HFFc6 (cell line): ENCODE measurements around the gene SCYGR3. TPM values are rescaled to one million over a fixed set of nuclear protein-coding genes. Genes with fewer than 3 reads are reported as not detected.

Experiments used
- DNase-seq: peaks from one replicate; pipeline ENCODE4 v3.0.0-alpha.2; 2018
- H3K27ac Mint-ChIP-seq: 2 replicates; pipeline ENCODE4 v1.8.0; 2020; ENCODE audit warnings: mild to moderate bottlenecking, mixed read lengths
- H3K27me3 Mint-ChIP-seq: 2 replicates; pipeline ENCODE4 v1.8.0; 2021; ENCODE audit warnings: mild to moderate bottlenecking, moderate library complexity, mixed read lengths; ENCODE audit not compliant: insufficient read depth
- H3K36me3 Mint-ChIP-seq: 2 replicates; pipeline ENCODE4 v1.8.0; 2021; ENCODE audit warnings: low read depth, mixed read lengths
- H3K4me1 Mint-ChIP-seq: 2 replicates; pipeline ENCODE4 v1.8.0; 2020; ENCODE audit warnings: low read depth, mixed read lengths
- H3K4me3 Mint-ChIP-seq: 2 replicates; pipeline ENCODE4 v1.8.0; 2020; ENCODE audit warnings: mild to moderate bottlenecking, moderate library complexity, mixed read lengths
- H3K9me3 Mint-ChIP-seq: 2 replicates; pipeline ENCODE4 v1.8.0; 2020; ENCODE audit warnings: mild to moderate bottlenecking, mixed read lengths
- total RNA-seq, 6 experiments: library from RNA; stranded (reverse); fragmentation: NEBNext Ultra II Directional; extraction: Animal tissue kit (Norgen Biotek cat#: 25700); gene quantifications; 2 replicates in 1 of 6; 3 replicates in 5 of 6; pipeline ENCODE4 v1.2.3, GENCODE V29; 2021
- TF ChIP-seq, protein P1 (sequence below): fragments of 200-600 bp; sonication (generic); IDR thresholded peaks from 2 replicates; pipeline ENCODE4 v1.5.0; 2021; ENCODE audit warnings: antibody characterized with exemption, mild to moderate bottlenecking

The SCYGR3 gene
- total RNA-seq, 6 experiments from 2014 or later: not detected

DNA sequence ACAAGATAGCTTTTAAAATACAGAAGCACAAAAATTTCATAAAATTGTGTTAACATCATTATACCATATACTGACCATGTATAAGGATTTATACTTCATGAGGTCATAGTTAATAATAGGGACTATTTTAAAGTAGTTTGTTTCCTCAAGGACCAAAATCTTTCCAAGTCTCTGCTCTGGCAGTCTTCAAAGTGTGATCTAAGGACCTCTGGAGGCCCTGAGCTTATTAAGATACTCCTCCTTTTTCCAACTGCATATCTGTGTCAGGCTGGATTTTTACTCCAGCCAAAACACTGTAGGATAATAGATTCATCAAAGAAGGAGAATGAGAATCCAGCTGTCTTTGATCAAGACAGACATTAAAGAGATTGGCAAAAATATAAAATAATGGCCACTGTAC is 17.6 kb downstream of the SCYGR3 start:
- no peaks in the 10 kb centered on the region for H3K36me3 Mint-ChIP-seq
- no peaks in the 10 kb centered on the region for H3K9me3 Mint-ChIP-seq
- H3K4me3 Mint-ChIP-seq: no peak overlapping the region
- DNase-seq: no peak
- H3K4me1 Mint-ChIP-seq: peaks cover 5% of the 10 kb centered on the region; the same call in 1 of the 2 replicates
- TF ChIP-seq, protein P1, sequence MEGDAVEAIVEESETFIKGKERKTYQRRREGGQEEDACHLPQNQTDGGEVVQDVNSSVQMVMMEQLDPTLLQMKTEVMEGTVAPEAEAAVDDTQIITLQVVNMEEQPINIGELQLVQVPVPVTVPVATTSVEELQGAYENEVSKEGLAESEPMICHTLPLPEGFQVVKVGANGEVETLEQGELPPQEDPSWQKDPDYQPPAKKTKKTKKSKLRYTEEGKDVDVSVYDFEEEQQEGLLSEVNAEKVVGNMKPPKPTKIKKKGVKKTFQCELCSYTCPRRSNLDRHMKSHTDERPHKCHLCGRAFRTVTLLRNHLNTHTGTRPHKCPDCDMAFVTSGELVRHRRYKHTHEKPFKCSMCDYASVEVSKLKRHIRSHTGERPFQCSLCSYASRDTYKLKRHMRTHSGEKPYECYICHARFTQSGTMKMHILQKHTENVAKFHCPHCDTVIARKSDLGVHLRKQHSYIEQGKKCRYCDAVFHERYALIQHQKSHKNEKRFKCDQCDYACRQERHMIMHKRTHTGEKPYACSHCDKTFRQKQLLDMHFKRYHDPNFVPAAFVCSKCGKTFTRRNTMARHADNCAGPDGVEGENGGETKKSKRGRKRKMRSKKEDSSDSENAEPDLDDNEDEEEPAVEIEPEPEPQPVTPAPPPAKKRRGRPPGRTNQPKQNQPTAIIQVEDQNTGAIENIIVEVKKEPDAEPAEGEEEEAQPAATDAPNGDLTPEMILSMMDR: no peak
- H3K27ac Mint-ChIP-seq: no peak overlapping the region
- H3K27me3 Mint-ChIP-seq: peaks cover 4% of the 10 kb centered on the region; the same call in 1 of the 2 replicates

DNA sequence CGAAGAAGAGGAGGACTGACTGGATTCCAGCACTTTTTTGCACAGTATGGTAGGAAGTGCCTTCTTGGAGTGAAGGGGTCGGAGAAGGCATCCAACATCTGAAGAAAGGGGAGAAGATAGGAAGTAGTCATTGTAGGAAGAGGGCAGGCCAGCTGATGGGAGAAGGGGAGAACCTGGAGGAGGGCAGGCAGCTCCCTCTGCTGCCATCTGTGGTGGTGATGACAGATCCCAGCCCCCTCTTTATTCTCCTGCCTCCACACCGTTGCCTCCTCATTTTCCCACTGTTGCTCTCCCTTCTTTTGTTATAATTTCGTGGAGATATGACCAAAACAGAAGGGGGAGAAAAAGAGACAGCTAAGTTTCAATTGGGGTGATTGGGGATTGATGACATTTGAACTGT is 18.8 kb downstream of the SCYGR3 start:
- DNase-seq: no peak
- H3K4me3 Mint-ChIP-seq: no peak overlapping the region
- H3K36me3 Mint-ChIP-seq: no peaks in the 10 kb centered on the region
- peaks cover 3% of the 10 kb centered on the region for H3K27me3 Mint-ChIP-seq
- H3K27ac Mint-ChIP-seq: no peak overlapping the region
- H3K9me3 Mint-ChIP-seq: no peaks in the 10 kb centered on the region
- H3K4me1 Mint-ChIP-seq: peaks cover 5% of the 10 kb centered on the region; the same call in 1 of the 2 replicates
- TF ChIP-seq, protein P1: no peak

- Mint-ChIP-seq H3K4me1 (peaks cover 1% of the 10 kb centered on the region; the same call in 1 of the 2 replicates), H3K4me3 (no peak overlapping the region), H3K27me3 (peaks cover 3% of the 10 kb centered on the region), H3K27ac (no peak overlapping the region), H3K36me3 (no peaks in the 10 kb centered on the region), H3K9me3 (no peaks in the 10 kb centered on the region)
- TF ChIP-seq, protein P1: no peak
- DNase-seq: no peak
Measured at GRCh38 chr2:227592694-227593387, 21.8 kb downstream of the SCYGR3 start.

DNA sequence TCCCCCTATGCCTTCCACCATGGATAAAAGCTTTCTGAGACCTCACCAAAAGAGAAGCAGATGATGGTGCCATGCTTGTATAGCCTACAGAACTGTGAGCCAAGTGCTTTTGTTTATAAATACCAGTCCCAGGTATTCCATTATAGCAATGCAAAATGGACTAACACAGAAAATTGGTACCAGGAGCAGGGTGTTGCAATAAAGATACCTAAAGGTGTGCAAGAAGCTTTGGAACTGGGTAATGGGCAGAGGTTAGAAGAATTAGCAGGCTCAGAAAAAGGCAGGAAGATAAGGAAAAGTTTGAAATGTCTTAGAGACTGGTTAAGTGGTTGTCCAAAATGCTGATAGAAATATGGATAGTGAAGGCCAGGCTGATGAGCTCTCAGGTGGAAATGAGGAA is 32.3 kb downstream of the SCYGR3 start:
- DNase-seq: no peak
- TF ChIP-seq, protein P1: no peak
- Mint-ChIP-seq H3K4me3 (no peak overlapping the region), H3K27me3 (no peaks in the 10 kb centered on the region), H3K36me3 (peaks cover 11% of the 10 kb centered on the region), H3K9me3 (peaks cover 12% of the 10 kb centered on the region), H3K27ac (no peak overlapping the region), H3K4me1 (no peaks in the 10 kb centered on the region)

- H3K27ac Mint-ChIP-seq: no peak overlapping the region
- no peak overlapping the region for H3K4me3 Mint-ChIP-seq
- H3K27me3 Mint-ChIP-seq: no peaks in the 10 kb centered on the region
- peaks cover 12% of the 10 kb centered on the region for H3K9me3 Mint-ChIP-seq
- TF ChIP-seq, protein P1: no peak
- DNase-seq: no peak
- H3K36me3 Mint-ChIP-seq: peaks cover 11% of the 10 kb centered on the region
- peaks cover 10% of the 10 kb centered on the region; the same call in 1 of the 2 replicates for H3K4me1 Mint-ChIP-seq
Measured at GRCh38 chr2:227579791-227580190, 34.8 kb downstream of the SCYGR3 start.
